ENCODE measurements around the gene OBSL1. TPM values are rescaled to one million over a fixed set of nuclear protein-coding genes. Genes with fewer than 3 reads are reported as not detected.

Gene OBSL1
- total RNA-seq, 2 experiments from 2014 or later = not detected

GRCh38 chr2:219538504-219538951 lies 32.8 kb downstream of the OBSL1 start:
- CTCF ChIA-PET = interaction anchor here (1.2 to 4.2 kb wide), 2 partner anchors 7 to 40 kb away, joined by 3 to 25 read pairs; partner anchors contain the start of gene GMPPA
- H3K27me3 Mint-ChIP-seq = peaks cover under 1% of the 10 kb centered on the region
- DNase-seq = no peak
- H3K27ac Mint-ChIP-seq = no peak overlapping the region
- H3K9me3 Mint-ChIP-seq = no peaks in the 10 kb centered on the region
- H3K4me1 Mint-ChIP-seq = peaks cover 16% of the 10 kb centered on the region
- POLR2A ChIA-PET = no interaction called here
- H3K36me3 Mint-ChIP-seq (ENCODE audit: low read depth) = peaks cover 7% of the 10 kb centered on the region
- H3K4me3 Mint-ChIP-seq = no peak overlapping the region

- H3K4me1 Mint-ChIP-seq = peaks cover 16% of the 10 kb centered on the region
- POLR2A ChIA-PET = no interaction called here
- no peak overlapping the region for H3K27ac Mint-ChIP-seq
- CTCF ChIA-PET = interaction anchor here (1.2 to 1.3 kb wide), 2 partner anchors 39 to 105 kb away, joined by 3 read pairs; partner anchors contain the start of gene GMPPA
- DNase-seq = no peak
- no peaks in the 10 kb centered on the region for H3K9me3 Mint-ChIP-seq
- peaks cover 7% of the 10 kb centered on the region for H3K36me3 Mint-ChIP-seq (ENCODE audit: low read depth)
- peaks cover 2% of the 10 kb centered on the region for H3K27me3 Mint-ChIP-seq
- no peak overlapping the region for H3K4me3 Mint-ChIP-seq
Observed at GRCh38 chr2:219537657-219538488, 33.5 kb downstream of the OBSL1 start.

- ChIA-PET POLR2A (no interaction called here), CTCF (interaction anchor here (1.3 kb wide), 2 partner anchors 106 to 153 kb away, joined by 3 read pairs; no protein-coding TSS in a partner anchor)
- H3K4me3 Mint-ChIP-seq = no peak overlapping the region
- peaks cover 7% of the 10 kb centered on the region for H3K4me1 Mint-ChIP-seq
- no peak for DNase-seq
- peaks cover 7% of the 10 kb centered on the region for H3K27me3 Mint-ChIP-seq
- H3K27ac Mint-ChIP-seq = no peak overlapping the region
- peaks cover 7% of the 10 kb centered on the region for H3K36me3 Mint-ChIP-seq (ENCODE audit: low read depth)
- H3K9me3 Mint-ChIP-seq = no peaks in the 10 kb centered on the region
Observed at GRCh38 chr2:219536967-219537366, 34.4 kb downstream of the OBSL1 start.

DNA sequence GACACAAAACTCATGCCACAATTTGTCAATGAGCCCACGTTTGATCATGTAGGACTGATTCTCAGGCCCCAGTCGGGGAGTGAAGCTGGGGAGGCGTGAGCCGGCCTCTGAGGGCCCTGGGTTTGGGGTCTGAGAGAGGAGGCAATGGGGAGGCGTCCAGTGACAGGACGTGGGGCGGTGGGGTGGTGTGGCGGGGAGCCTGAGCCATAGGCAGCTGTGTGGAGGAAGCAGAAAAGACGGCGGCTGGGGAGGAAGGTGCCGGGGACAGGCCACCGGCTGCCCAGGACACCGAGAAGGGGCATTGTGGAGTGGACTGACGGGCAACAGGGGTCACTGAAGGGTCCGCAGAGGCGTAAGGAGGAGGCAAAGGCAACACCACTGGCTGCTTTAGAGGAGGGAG lies 34.9 kb downstream of the OBSL1 start:
- H3K27ac Mint-ChIP-seq = no peak overlapping the region
- no peak for DNase-seq
- peaks cover 4% of the 10 kb centered on the region for H3K4me1 Mint-ChIP-seq
- ChIA-PET CTCF (interaction anchor here (1.3 kb wide), 1 partner anchor 153 kb away, joined by 3 read pairs; no protein-coding TSS in a partner anchor), POLR2A (no interaction called here)
- H3K27me3 Mint-ChIP-seq = peaks cover 10% of the 10 kb centered on the region
- no peaks in the 10 kb centered on the region for H3K9me3 Mint-ChIP-seq
- H3K4me3 Mint-ChIP-seq = no peak overlapping the region
- peaks cover 7% of the 10 kb centered on the region for H3K36me3 Mint-ChIP-seq (ENCODE audit: low read depth)

DNA sequence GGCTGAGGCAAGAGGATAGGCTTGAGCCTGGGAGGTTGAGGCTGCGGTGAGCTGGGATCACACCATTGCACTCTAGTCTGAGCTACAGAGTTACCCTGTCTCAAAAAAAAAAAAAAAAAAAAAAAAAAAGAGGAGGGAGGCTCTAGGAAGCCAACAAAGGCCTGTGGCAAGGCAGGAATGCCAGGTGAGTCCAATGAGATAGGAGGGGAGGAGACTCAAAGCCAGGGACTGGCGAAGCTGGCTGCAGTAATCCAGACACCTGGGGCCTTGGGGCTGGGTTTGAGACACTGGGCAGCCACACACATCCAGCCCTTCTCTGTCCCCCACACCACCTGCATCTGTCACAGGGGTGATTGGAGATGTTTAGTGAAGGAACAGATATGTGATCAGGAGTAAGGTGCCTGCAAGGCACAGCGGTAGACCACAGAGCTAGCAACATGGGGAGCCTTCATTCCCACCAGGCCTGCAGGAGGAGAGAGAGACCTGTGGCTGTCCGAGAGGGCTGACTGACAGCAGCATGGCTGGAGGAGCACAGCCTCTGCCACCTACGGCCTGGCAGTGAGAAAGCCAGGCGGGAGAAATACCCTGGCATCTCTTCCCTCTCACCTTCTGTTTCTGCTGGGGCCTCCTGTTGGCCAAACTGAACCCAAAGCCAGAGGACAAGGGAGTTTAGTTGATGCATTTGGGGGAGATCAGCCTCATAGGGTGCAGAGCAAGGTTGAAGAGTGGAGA lies 37.2 kb downstream of the OBSL1 start:
- no peak for DNase-seq
- Mint-ChIP-seq H3K27me3 (peaks cover 32% of the 10 kb centered on the region), H3K27ac (no peak overlapping the region), H3K4me3 (no peak overlapping the region), H3K9me3 (no peaks in the 10 kb centered on the region), H3K4me1 (no peaks in the 10 kb centered on the region), H3K36me3 (ENCODE audit: low read depth) (no peaks in the 10 kb centered on the region)
- CTCF ChIA-PET = interaction anchor here (8.5 kb wide), 1 partner anchor 37 kb away, joined by 175 read pairs; the partner anchor contains the start of gene GMPPA
- POLR2A ChIA-PET = no interaction called here

GRCh38 chr2:219532378-219532649 lies 39.0 kb downstream of the OBSL1 start:
- POLR2A ChIA-PET = no interaction called here
- H3K27ac Mint-ChIP-seq = no peak overlapping the region
- H3K36me3 Mint-ChIP-seq (ENCODE audit: low read depth) = no peaks in the 10 kb centered on the region
- no peaks in the 10 kb centered on the region for H3K9me3 Mint-ChIP-seq
- no peaks in the 10 kb centered on the region for H3K4me1 Mint-ChIP-seq
- H3K27me3 Mint-ChIP-seq = peaks cover 46% of the 10 kb centered on the region
- CTCF ChIA-PET = interaction anchor here (4.4 to 8.5 kb wide), 2 partner anchors 8 to 35 kb away, joined by 25 to 175 read pairs; partner anchors contain the start of gene GMPPA
- H3K4me3 Mint-ChIP-seq = no peak overlapping the region
- no peak for DNase-seq

- Mint-ChIP-seq H3K36me3 (ENCODE audit: low read depth) (no peaks in the 10 kb centered on the region), H3K9me3 (no peaks in the 10 kb centered on the region), H3K27ac (no peak overlapping the region), H3K4me1 (no peaks in the 10 kb centered on the region), H3K4me3 (no peak overlapping the region), H3K27me3 (peaks cover 49% of the 10 kb centered on the region)
- POLR2A ChIA-PET = interaction anchor here (1.1 kb wide), 1 partner anchor 31 kb away, joined by 3 read pairs; no protein-coding TSS in a partner anchor
- no peak for DNase-seq
- CTCF ChIA-PET = interaction anchor here (1.1 to 8.5 kb wide), 7 partner anchors 9 to 133 kb away, joined by 3 to 175 read pairs (median 25); partner anchors contain the start of gene GMPPA
Observed at GRCh38 chr2:219531639-219532377, 39.5 kb downstream of the OBSL1 start.

DNA sequence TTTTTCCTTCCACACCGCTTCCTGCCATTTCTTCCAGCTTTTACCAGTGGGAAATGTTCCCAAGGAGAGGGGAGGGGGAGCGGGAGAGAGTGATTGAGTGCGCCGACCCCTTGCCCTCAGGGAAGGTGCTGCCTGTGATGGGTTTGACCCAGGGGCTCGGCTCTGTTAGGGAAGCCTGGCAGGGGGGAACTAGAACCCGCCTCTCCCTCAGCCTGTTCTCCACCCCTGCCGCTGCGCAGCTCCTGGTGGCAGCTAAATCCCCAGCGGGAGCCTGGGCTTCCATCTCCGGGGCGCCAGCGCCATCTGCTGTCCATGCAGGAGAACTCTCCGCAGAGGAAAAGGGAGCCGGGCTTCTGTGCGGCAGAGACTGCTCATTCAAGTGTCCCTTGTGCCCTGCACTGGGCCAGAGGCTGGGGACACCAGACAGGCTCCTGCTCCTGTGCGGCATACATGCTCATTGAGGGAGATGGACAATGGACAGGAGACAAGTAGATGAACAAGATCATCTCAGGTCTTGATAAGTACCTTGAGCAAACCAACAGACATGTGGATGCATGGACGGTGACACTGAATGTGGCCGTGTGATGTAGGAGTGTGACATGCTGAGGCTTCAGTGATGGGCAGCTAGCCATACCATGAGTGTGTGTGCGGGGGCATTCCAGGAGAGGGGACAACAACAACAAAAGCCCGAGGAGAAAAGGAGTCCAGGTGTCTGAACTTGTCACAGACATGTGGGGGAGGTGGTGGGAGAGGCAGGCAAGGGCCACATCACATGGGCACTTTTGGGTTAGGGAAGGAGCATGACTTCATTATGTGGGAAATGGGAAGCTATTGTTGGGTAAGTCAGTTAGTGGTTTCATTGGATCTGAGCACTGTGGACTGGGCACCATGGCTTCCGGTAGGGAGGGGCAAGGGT lies 41.0 kb downstream of the OBSL1 start:
- POLR2A ChIA-PET = interaction anchor here (0.8 to 1.5 kb wide), 5 partner anchors 10 to 35 kb away, joined by 3 to 4 read pairs (median 3); partner anchors contain the start of gene GMPPA
- H3K4me3 Mint-ChIP-seq = no peak overlapping the region
- CTCF ChIA-PET = interaction anchor here (0.6 to 8.5 kb wide), 33 partner anchors 9 to 324 kb away, joined by 3 to 175 read pairs (median 5); partner anchors contain the start of genes ASIC4, CHPF, DNPEP and GMPPA
- peaks cover 61% of the 10 kb centered on the region for H3K27me3 Mint-ChIP-seq
- H3K4me1 Mint-ChIP-seq = no peaks in the 10 kb centered on the region
- no peaks in the 10 kb centered on the region for H3K9me3 Mint-ChIP-seq
- no peaks in the 10 kb centered on the region for H3K36me3 Mint-ChIP-seq (ENCODE audit: low read depth)
- no peak overlapping the region for H3K27ac Mint-ChIP-seq
- peak; percentile 84 for DNase-seq

DNA sequence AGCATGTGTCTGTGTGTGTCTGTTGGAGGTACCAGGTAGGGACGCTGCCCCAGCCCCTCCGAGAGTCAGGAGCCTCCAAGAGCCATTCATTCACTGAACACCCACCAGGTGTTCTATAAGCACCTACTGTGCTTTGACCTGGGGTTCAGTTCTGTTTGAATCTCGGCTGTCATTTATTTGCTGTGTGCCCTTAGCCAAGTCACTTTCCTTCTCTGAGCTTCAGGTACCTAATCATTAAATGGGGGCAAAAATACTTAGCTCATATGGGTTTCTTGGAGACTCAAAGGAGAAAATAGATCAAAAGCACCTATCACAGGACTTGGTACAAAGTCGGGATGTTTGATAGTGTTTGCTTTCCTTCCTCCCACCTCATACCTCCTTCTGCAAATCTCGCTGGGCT lies 43.9 kb downstream of the OBSL1 start:
- ChIA-PET CTCF (interaction anchor here (1.1 to 8.5 kb wide), 6 partner anchors 14 to 125 kb away, joined by 4 to 175 read pairs (median 33); partner anchors contain the start of gene GMPPA), POLR2A (no interaction called here)
- no peaks in the 10 kb centered on the region for H3K4me1 Mint-ChIP-seq
- no peak overlapping the region for H3K4me3 Mint-ChIP-seq
- no peaks in the 10 kb centered on the region for H3K9me3 Mint-ChIP-seq
- no peak for DNase-seq
- no peaks in the 10 kb centered on the region for H3K36me3 Mint-ChIP-seq (ENCODE audit: low read depth)
- H3K27me3 Mint-ChIP-seq = peaks cover 77% of the 10 kb centered on the region
- no peak overlapping the region for H3K27ac Mint-ChIP-seq

DNA sequence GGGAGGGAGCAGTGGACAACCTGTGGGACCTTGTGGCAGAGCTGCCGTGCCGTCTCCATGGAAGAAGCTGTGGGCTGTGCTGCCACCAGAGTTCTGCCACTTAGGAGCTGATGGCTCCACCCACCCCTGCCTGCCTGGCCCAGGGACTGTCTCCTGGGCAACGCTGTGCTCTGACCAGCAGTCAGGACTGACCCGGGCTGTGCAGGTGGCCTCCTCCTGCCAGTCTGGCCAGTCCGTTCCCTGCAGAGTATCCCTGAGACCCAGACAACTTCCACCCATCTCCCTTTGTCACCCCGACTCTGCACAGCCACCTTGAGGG lies 44.3 kb downstream of the OBSL1 start:
- no peak overlapping the region for H3K27ac Mint-ChIP-seq
- peaks cover 1% of the 10 kb centered on the region for H3K4me1 Mint-ChIP-seq
- POLR2A ChIA-PET = no interaction called here
- H3K27me3 Mint-ChIP-seq = peaks cover 78% of the 10 kb centered on the region
- no peak for DNase-seq
- H3K9me3 Mint-ChIP-seq = no peaks in the 10 kb centered on the region
- H3K36me3 Mint-ChIP-seq (ENCODE audit: low read depth) = no peaks in the 10 kb centered on the region
- no peak overlapping the region for H3K4me3 Mint-ChIP-seq
- CTCF ChIA-PET = interaction anchor here (1.9 to 8.5 kb wide), 3 partner anchors 14 to 124 kb away, joined by 10 to 175 read pairs (median 75); partner anchors contain the start of gene GMPPA

GRCh38 chr2:219526320-219527075 lies 44.8 kb downstream of the OBSL1 start:
- ChIA-PET CTCF (interaction anchor here (0.6 to 8.5 kb wide), 6 partner anchors 15 to 124 kb away, joined by 3 to 175 read pairs (median 7); partner anchors contain the start of gene GMPPA), POLR2A (no interaction called here)
- no peak overlapping the region for H3K4me3 Mint-ChIP-seq
- no peak overlapping the region for H3K27ac Mint-ChIP-seq
- H3K27me3 Mint-ChIP-seq = peaks cover 80% of the 10 kb centered on the region
- peaks cover 2% of the 10 kb centered on the region for H3K4me1 Mint-ChIP-seq
- H3K36me3 Mint-ChIP-seq (ENCODE audit: low read depth) = no peaks in the 10 kb centered on the region
- no peaks in the 10 kb centered on the region for H3K9me3 Mint-ChIP-seq
- no peak for DNase-seq
